Esophagus (tissue), 2 donors: Measurements from ENCODE around the gene LMO2. TPM values are rescaled to one million over a fixed set of nuclear protein-coding genes. Genes with fewer than 3 reads are reported as not detected.
A peak's percentile ranks its signal among the peaks of the same experiment; 100 is the strongest.

Experiments
- H3K27ac ChIP-seq, 2 donors: one replicate each; pipeline ENCODE4 v1.5.1; 2013; ENCODE audit warnings: low read depth in 2 of 2, mild to moderate bottlenecking in 2 of 2, inconsistent platforms in 1 of 2, low read length in 1 of 2, moderate library complexity in 1 of 2
- H3K27me3 ChIP-seq, 2 donors: one replicate each; pipeline ENCODE4 v1.6.1; 2013; ENCODE audit warnings: low read length in 2 of 2, control low read depth in 1 of 2, mild to moderate bottlenecking in 1 of 2; ENCODE audit not compliant: insufficient read depth in 2 of 2, control insufficient read depth in 1 of 2
- H3K36me3 ChIP-seq, 2 donors: one replicate each; pipeline ENCODE4 v1.6.1; 2013; ENCODE audit warnings: low read length in 1 of 2; ENCODE audit not compliant: control insufficient read depth in 2 of 2, insufficient read depth in 2 of 2
- H3K4me1 ChIP-seq, 2 donors: one replicate each; pipeline ENCODE4 v1.6.1; 2013; ENCODE audit warnings: low read length in 1 of 2; ENCODE audit not compliant: control insufficient read depth in 2 of 2, insufficient read depth in 2 of 2
- H3K4me3 ChIP-seq, 2 donors: one replicate each; pipeline ENCODE4 v1.5.1; 2013; ENCODE audit warnings: low read length in 2 of 2, mild to moderate bottlenecking in 2 of 2, low read depth in 1 of 2, moderate library complexity in 1 of 2
- H3K9me3 ChIP-seq, 2 donors: one replicate each; pipeline ENCODE4 v1.6.1; 2013; ENCODE audit warnings: mild to moderate bottlenecking in 2 of 2, low read depth in 1 of 2, low read length in 1 of 2, moderate library complexity in 1 of 2; ENCODE audit not compliant: control insufficient read depth in 2 of 2, insufficient read depth in 1 of 2
- WGBS, 2 donors: extraction: QIAGEN DNeasy Blood & Tissue Kit; methylation state at CpG; one replicate each; pipeline ENCODE4 v1.1.7; 2013; 5-methylcytosine and 5-hydroxymethylcytosine counted together
- polyA plus RNA-seq, 2 donors: library from polyadenylated mRNA; stranded (reverse); fragments of 200-250 nt; gene quantifications; one replicate each; pipeline ENCODE4 v1.2.3, GENCODE V29; 2013
- donor health status: healthy with polysubstance abuse.
- donor health status: Bipolar disorder and iron deficiency.

Gene LMO2
- polyA plus RNA-seq, 2 donors = 12.3 to 20.7 TPM

DNA sequence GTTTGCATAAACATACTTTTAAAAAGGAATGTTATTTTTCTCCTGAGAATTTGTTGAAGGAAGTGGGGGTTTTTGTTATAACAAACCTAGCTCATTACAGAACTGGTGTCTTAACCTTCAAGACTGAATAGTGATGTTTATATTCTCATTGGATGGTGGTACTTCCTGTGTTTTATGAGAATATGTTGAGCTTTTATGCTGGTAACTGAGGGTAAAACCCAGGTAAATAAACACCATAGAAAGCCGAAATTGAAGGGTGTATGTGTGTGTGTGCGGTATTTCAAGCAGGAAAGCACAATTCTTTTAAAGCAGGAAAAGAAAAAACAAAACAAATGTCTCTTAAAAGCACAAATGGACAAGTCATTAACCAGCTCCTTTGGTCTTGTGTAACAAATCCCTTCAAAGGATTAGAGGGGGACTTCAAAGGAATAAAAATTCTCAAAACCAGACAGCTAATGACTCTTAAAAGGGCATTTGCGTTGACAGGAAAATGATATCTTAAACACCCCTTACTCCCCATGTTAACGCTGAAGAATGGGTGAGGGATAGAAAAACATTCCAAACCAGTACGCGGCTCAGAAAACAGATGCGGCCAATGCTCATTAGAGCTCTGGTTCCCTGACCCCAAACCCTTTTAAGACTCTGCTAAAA, 23.8 kb downstream of the LMO2 start:
- Histone ChIP-seq H3K36me3 (no peaks in the 10 kb centered on the region), H3K9me3 (no peaks in the 10 kb centered on the region), H3K27ac (no peak overlapping the region), H3K4me3 (peak overlapping the region; percentile 69 to 91), H3K4me1 (peaks cover 0 to 2% of the 10 kb centered on the region in 2 donors), H3K27me3 (peaks cover 0 to 5% of the 10 kb centered on the region in 2 donors)
- WGBS, 2 donors = 43 to 48% methylated on average over 7 of the region's 7 CpGs

DNA sequence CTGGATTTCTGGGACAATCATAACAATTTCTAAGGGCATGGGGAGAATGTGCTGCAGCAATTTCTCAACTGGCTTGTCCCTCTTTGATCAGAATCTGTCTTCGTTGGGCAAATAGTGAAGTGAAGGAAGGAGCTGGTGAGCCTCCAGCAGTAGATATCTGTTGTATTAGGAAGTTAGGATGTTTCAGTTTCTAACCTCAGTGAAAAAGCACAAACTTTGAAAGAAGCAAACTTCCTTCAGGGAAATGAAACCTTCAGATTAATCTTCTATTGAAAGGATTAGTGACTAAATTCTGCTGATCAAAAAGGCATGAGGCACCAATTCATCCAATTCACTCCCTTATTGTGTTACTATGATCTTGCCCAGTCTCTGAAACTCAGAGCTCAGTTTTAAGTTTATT, 24.3 kb downstream of the LMO2 start:
- Histone ChIP-seq H3K36me3 (no peaks in the 10 kb centered on the region), H3K27me3 (peaks cover 0 to 5% of the 10 kb centered on the region in 2 donors), H3K4me3 (peak overlapping the region in 1 of 2 donors; percentile 91), H3K27ac (no peak overlapping the region), H3K9me3 (no peaks in the 10 kb centered on the region), H3K4me1 (peaks cover 0 to 2% of the 10 kb centered on the region in 2 donors)
- 48 to 59% methylated on average over 1 of the region's 1 CpG for WGBS, 2 donors

DNA sequence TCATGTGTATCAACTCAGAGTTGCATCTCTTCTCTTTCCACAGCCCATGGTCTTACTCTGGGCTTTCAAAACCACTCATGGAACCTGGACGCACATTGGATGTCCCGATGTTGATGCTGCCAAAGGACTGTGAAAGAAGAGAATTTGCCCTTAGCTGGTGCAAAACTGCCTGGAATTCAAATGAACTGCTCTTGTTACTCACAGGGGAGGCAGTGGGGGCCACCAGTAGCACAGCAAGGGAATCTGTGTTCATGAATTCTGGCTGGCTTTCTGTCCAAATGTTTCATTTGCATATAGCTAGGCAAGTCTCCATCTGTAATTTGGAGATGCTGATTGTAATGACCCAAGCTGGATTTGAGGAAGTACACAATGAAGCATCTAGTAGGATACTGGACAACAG, 24.9 kb downstream of the LMO2 start:
- Histone ChIP-seq H3K36me3 (no peaks in the 10 kb centered on the region), H3K27me3 (peaks cover 0 to 5% of the 10 kb centered on the region in 2 donors), H3K27ac (no peak overlapping the region), H3K9me3 (no peaks in the 10 kb centered on the region), H3K4me3 (no peak overlapping the region), H3K4me1 (peaks cover 2% of the 10 kb centered on the region in 2 donors)
- 72 to 89% methylated on average over 2 of the region's 2 CpGs for WGBS, 2 donors

DNA sequence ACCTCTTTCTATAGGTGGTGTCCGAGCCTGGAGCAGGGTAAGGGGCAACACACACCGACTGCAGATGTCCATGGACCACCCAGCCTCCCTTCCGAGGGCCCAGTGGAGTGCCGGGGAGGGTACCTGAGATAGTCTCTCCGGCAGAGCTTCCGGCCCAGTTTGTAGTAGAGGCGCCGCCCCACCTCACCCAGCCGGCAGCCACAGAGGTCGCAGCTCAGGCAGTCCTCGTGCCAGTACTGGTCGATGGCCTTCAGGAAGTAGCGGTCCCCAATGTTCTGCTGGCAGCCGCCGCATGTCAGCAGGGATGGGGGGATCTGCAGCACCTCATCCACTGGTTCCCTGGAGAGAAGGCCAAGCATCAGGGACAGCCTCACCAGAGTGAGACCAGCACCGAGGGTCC, 27.4 kb downstream of the LMO2 start:
- WGBS, 2 donors = 75 to 82% methylated on average over 16 of the region's 16 CpGs
- Histone ChIP-seq H3K4me3 (no peak overlapping the region), H3K27ac (no peak overlapping the region), H3K27me3 (peaks cover 3 to 5% of the 10 kb centered on the region in 2 donors), H3K4me1 (peaks cover 0 to 2% of the 10 kb centered on the region in 2 donors), H3K36me3 (no peaks in the 10 kb centered on the region), H3K9me3 (no peaks in the 10 kb centered on the region)

DNA sequence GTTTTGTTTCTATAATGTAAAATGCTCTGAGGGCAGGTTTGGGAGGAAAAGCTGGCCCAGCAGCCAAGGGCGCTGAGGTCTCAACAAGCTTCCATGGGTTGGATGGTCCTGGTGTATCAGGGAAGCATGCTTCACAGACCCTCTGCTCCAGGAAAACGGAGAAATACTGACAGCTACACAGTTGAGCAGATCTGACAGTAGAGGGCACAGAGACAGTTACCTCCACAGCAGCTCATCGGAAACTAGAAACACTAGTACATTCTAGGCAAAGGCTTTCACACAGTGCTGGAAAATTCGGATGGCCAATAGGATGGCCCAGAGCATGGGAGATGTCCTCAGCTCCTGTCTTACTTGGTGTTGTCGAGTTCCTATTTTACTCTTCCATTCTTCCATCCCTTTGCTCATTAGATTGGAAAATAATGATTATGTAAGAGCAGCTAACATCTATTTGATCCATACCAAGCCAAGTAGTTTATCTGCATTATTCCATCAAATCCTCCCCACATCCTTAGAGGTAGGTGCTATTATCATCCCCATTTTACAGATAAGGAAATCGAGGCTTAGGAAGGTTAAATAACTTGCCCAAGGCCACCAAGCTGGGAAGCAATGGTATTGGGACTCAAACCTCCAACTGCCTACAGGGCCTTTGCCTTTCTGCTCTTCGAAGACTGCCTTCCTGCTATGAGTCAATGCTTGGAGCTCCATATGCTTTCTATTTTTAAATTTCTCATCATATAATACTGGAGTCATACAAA, 28.3 kb downstream of the LMO2 start:
- Histone ChIP-seq H3K27ac (no peak overlapping the region), H3K27me3 (peaks cover 3% of the 10 kb centered on the region in 2 donors)
- WGBS, 2 donors = 82 to 83% methylated on average over 7 of the region's 7 CpGs

DNA sequence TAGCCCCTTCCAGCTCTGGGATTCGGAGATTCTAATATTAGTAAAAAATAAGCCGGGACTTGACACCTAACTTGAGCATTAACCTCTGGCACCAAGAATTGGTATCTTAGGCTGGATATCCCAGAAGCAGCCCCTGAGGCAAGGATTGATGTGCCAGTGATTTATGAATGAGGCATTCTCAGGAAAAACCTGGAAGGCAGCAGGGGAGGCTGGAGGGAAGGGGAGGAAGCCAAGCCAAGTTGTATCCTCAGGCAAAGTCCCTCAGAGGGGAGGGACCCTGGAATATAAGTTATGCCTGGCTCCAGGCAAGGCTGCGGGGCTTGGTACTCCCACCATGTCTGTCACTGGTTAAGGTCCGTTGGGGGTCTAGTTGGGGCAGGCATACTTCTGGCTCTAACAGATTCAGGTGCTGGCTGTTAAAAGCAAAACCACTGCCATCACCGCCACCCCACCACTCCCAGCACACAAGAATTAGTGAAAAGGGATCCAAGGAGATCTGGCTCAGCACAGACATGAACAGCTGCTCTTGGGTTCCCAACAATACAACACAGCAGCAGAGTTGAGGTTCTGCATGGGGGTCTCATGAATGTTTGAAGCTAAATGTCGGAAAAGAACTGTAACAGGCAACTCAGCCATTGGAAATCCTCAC, 29.8 kb downstream of the LMO2 start:
- no peaks in the 10 kb centered on the region for H3K9me3 ChIP-seq
- H3K27me3 ChIP-seq = peaks cover 0 to 3% of the 10 kb centered on the region in 2 donors
- H3K36me3 ChIP-seq = no peaks in the 10 kb centered on the region
- no peak overlapping the region for H3K27ac ChIP-seq
- H3K4me1 ChIP-seq = peaks cover 0 to 2% of the 10 kb centered on the region in 2 donors
- no peak overlapping the region for H3K4me3 ChIP-seq
- 59 to 66% methylated on average over 6 of the region's 6 CpGs for WGBS, 2 donors

More for the DNA sequence above, 28.3 kb downstream of the LMO2 start:
- Histone ChIP-seq H3K4me1 (peaks cover 0 to 2% of the 10 kb centered on the region in 2 donors), H3K9me3 (no peaks in the 10 kb centered on the region), H3K36me3 (no peaks in the 10 kb centered on the region), H3K4me3 (no peak overlapping the region)

DNA sequence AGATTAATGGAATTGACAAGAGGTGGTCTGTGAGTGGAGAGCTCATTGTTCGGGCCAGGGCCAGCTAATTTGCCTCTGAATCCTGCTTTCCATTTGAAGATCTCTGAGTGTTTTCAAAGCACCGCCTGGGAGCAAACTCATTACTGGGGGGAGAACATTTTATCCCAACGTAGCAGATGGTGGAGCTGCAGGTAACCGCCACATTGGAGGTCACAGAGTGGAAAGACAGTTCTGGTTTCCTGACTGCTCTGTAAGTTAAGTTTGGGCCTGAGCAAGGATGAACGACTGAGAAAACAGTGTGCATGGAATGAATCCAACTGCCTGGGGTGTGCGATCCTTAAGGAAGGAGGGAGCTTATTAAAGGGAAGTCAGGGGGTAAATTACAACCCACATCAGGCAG, 30.5 kb downstream of the LMO2 start:
- WGBS, 2 donors = 60 to 62% methylated on average over 6 of the region's 6 CpGs
- peaks cover 0 to 3% of the 10 kb centered on the region in 2 donors for H3K27me3 ChIP-seq
- H3K27ac ChIP-seq = no peak overlapping the region

DNA sequence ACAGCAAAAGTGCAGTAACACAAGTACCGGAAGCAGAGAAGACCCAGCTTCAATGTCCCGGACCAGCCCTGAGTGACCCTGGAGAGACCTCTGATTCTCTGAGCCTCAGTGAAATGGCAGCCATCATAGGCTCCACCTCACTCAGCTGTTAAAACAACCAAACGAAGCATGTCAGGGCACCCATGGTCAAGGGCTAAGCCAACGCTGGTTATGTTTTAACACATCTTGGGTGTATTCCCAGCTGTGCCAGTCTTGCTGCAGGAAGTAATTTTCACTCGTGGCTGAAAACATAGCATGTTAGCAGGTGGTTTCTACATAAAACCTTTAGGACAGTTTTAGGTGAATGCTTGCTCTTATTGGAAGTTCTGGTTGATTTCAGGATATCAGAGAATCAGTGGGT, 30.9 kb downstream of the LMO2 start:
- Histone ChIP-seq H3K4me1 (peaks cover 0 to 2% of the 10 kb centered on the region in 2 donors), H3K4me3 (no peak overlapping the region), H3K27ac (no peak overlapping the region), H3K36me3 (no peaks in the 10 kb centered on the region), H3K27me3 (peaks cover 0 to 3% of the 10 kb centered on the region in 2 donors), H3K9me3 (no peaks in the 10 kb centered on the region)
- WGBS, 2 donors = 53 to 56% methylated on average over 5 of the region's 5 CpGs

More for the DNA sequence above, 30.5 kb downstream of the LMO2 start:
- Histone ChIP-seq H3K4me1 (peaks cover 0 to 2% of the 10 kb centered on the region in 2 donors), H3K4me3 (no peak overlapping the region), H3K36me3 (no peaks in the 10 kb centered on the region), H3K9me3 (no peaks in the 10 kb centered on the region)

DNA sequence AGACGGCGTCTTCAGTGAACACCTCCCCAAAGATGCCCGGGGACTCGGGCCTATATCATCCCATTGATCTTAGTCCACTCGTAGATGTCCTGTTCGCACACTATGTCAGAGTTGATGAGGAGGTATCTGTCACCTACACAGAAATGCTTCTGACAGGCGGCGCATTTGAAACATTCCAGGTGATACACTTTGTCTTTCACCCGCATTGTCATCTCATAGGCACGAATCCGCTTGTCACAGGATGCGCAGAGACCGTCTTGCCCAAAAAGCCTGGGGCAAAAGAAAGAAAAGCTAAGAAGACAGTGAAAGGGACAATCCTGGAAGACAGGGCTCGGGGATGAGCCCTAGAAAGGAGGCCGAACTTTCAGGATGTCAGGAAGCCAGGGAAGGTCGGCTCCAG, 32.6 kb downstream of the LMO2 start:
- H3K4me1 ChIP-seq = peaks cover 0 to 2% of the 10 kb centered on the region in 2 donors

More for the DNA sequence above, 32.6 kb downstream of the LMO2 start:
- WGBS, 2 donors = 91 to 94% methylated on average over 16 of the region's 16 CpGs
- H3K4me3 ChIP-seq = no peak overlapping the region
- H3K36me3 ChIP-seq = no peaks in the 10 kb centered on the region
- H3K27ac ChIP-seq = no peak overlapping the region
- H3K9me3 ChIP-seq = no peaks in the 10 kb centered on the region
- H3K27me3 ChIP-seq = peaks cover 0 to 3% of the 10 kb centered on the region in 2 donors
